ENCODE data around the gene HMCN2.

HMCN2 gene

DNA sequence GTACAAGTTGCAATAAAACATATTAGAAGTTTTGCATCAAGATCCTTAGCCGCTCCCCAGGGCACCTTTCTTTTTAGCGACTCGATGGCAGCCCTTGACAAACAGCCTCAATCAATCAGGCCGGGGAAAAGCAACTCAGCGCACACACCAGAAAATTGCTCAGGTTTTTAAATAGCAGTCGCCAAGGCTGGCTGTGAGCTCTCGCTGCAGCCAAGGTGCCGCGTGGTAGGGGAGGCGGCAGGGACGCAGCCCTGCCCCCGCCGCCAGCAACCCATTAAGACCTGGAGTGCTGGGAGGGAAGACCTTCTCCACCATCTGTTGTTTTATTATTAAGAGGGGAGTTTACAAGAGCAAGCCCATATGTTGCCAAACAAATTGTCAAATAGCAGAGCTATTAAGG is 201.8 kb downstream of the HMCN2 start:
- no peak for TF ChIP-seq ZFX (IDR thresholded peaks at IDR 0.05)
- TF ChIP-seq, protein P1, sequence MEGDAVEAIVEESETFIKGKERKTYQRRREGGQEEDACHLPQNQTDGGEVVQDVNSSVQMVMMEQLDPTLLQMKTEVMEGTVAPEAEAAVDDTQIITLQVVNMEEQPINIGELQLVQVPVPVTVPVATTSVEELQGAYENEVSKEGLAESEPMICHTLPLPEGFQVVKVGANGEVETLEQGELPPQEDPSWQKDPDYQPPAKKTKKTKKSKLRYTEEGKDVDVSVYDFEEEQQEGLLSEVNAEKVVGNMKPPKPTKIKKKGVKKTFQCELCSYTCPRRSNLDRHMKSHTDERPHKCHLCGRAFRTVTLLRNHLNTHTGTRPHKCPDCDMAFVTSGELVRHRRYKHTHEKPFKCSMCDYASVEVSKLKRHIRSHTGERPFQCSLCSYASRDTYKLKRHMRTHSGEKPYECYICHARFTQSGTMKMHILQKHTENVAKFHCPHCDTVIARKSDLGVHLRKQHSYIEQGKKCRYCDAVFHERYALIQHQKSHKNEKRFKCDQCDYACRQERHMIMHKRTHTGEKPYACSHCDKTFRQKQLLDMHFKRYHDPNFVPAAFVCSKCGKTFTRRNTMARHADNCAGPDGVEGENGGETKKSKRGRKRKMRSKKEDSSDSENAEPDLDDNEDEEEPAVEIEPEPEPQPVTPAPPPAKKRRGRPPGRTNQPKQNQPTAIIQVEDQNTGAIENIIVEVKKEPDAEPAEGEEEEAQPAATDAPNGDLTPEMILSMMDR (conservative IDR thresholded peaks at IDR 0.05), result no peak
- H3K27ac ChIP-seq, result no peak overlapping the region

DNA sequence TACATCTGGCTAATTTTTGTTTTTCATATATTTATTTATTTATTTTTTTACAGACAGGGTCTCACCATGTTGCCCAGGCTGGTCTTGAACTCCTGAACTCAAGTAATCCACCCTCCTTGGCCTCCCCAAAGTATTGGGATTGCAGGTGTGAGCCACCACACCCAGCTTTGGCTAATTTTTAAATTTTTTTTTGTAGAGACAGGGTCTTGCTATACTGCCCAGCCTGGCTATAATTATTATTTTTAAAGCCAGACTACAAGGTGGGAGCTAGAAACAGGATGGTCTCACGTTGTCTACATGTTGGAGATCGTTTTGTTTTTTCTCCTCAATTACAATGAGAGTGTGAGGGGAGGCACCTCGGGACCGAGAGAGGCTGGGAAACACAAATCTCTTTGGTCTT is 203.0 kb downstream of the HMCN2 start:
- TF ChIP-seq, protein P1 (conservative IDR thresholded peaks at IDR 0.05), result no peak
- no peak for TF ChIP-seq ZFX (IDR thresholded peaks at IDR 0.05)
- H3K27ac ChIP-seq, result no peak overlapping the region

DNA sequence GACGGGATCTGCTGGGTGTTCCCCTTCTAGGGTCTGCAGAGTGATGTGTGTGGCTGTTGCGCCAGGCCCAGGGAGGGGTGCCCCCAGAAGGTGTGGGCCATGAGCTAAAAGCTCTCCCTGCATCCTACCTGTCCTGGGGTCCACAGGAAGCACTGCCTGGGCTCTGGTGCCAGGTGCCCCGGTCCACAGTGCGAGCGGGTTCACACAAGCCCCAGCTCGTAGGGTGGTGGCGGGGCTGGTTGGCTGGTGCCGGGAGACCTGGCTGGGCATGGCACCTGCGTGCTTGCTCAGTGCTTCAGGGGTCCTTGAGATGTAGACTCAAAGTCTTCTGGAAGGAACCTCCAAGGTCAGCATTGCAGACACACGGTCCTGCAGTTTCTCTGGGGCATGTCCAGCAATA is 204.7 kb downstream of the HMCN2 start:
- H3K27ac ChIP-seq, result no peak overlapping the region
- TF ChIP-seq, protein P1 (conservative IDR thresholded peaks at IDR 0.05), result no peak

DNA sequence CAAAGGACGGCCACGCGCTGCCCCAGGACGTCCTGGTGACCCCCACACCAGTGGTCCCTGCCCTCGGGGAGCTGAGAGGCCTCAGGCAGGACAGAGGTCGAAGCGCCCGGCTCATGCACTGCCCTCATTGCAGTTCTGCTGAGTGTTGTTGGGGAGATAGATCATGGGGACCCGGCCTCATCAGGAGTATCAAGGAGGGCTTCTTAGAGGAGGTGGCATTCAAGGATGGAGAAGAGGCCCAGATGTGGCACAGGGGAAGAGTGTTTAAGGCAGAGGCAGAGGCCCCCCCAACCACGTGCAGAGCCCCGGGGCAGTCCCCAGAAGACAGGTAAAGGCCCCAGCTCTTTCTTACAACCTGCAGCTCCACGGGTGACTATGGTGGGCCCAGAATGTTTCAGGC is 205.4 kb downstream of the HMCN2 start:
- H3K27ac ChIP-seq, result no peak overlapping the region
- TF ChIP-seq, protein P1 (conservative IDR thresholded peaks at IDR 0.05), result no peak
- no peak for TF ChIP-seq ZFX (IDR thresholded peaks at IDR 0.05)

DNA sequence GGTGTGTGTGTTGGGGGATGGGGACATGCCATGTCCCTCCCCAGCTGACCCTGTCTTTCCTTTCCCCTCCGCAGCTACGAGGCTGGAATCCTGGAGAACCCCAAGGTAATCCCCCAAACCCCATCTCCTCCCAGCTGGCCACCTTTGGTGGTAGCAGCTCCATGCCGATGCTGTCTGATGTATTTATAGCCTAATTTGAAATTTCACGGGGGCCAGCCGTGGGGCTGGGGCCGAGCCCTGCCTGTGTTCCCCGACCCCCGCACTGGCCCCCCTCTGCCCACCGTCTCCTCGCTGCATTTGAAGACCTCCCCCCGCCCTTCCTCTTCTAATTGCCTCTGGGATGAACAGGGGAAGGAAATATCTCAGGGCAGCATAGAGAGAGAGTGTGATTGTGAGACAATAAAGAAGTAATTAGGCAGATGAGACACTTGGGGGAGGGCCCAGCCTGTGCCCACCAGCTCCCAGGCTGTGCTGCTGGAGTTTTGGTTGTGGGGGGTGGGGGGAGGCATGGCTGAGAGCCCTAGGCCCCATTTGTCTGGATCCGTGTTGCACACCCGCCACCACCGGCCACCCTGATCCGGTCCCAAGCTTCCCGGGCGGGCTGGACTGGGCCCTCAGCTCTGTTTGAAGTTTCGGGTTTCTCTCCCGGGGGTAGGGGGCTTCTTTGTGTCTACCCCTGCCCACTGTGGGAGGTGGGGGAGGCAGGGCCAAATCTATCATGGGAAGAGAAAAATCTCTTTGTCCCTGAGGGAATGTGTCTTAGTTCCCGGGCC is 206.0 kb downstream of the HMCN2 start:
- no peak overlapping the region for H3K27ac ChIP-seq
- TF ChIP-seq, protein P1 (conservative IDR thresholded peaks at IDR 0.05), result no peak
- TF ChIP-seq ZFX (IDR thresholded peaks at IDR 0.05), result no peak

DNA sequence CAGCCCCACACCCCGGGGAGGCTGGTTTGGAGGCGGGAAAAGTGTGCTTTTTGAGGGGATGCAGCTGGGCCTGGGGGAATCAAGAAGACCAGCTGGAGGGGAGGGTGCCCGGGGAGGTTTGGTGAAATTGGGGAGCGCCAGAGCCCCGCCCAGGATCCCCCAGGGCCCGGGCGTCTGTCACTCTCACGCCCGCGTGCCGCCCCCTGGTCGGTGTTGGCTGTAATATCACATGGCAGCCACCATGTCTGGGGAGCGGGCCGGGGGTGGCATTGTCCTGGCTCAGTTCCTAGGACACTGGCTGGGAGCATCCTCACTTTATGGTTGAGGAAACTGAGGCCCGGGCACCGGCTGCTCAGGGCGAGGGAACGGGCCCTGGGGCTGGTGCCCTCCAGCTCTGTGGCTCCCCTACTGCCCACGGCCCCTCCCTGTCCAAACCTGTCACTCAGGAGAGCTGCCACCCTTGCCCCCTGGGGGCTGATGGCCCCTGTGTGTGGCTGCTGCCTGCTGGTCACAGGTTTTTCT is 206.7 kb downstream of the HMCN2 start:
- TF ChIP-seq, protein P1 (conservative IDR thresholded peaks at IDR 0.05), result no peak
- no peak for TF ChIP-seq ZFX (IDR thresholded peaks at IDR 0.05)

DNA sequence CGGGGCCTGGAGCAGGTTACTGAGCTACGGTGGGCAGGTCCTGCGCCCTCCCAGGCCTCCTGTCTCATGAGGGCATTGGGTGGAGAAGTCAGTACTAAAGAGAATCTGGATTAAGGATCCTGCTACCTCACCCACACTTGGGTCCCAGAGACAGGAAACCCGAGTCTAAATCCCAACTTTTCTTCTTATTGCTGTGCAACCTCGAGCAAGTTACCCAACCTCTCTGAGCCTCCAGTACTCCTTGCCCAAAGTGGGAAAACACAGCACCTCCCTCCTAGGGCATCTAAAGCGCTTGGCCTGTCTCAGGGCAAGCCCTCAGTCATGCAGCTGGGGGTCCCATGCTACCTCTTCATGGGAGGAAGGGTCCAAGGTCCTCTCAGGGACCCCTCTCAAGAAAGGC is 207.4 kb downstream of the HMCN2 start:
- H3K27ac ChIP-seq, result no peak overlapping the region

More for the DNA sequence above, 206.7 kb downstream of the HMCN2 start:
- no peak overlapping the region for H3K27ac ChIP-seq

More for the DNA sequence above, 207.4 kb downstream of the HMCN2 start:
- no peak for TF ChIP-seq ZFX (IDR thresholded peaks at IDR 0.05)
- TF ChIP-seq, protein P1 (conservative IDR thresholded peaks at IDR 0.05), result no peak
